NCI-H510A treated with DMSO at 0.1 percent for 48 hours (cell line): ENCODE results near the gene SLC39A11.
"Not testable (repeated sequence)": the region's sequence is repeated elsewhere in the genome, so short reads cannot be mapped to it uniquely, and the experiment has no call there.

Source experiments
- DNase-seq: peaks from one replicate; lab custom pipeline; 2025; lab: John Stamatoyannopoulos, UW

SLC39A11 gene

GRCh38 chr17:72947475-72947874, 145.0 kb downstream of the SLC39A11 start:
- no peak for DNase-seq

DNA sequence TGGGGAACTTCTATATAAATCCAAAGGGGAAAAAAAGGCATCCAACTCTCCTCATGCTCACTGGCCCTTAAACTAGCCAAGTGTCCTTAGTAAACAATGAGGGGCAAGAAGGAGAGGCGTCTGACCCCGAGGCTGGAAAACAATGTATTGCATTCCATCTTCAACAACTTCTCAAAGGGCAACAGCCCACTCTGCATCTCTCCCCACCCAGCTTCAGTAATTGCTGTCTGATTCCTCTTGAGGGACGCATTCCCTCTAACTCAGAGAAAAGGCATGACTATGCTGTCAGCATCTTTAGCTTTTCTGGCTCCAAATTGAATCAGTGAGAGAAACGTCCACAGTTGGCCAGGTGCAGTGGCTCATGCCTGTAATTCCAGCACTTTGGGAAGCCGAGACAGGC, 145.8 kb downstream of the SLC39A11 start:
- no peak for DNase-seq

- no peak for DNase-seq
Observed at GRCh38 chr17:72946156-72946555, 146.3 kb downstream of the SLC39A11 start.

DNA sequence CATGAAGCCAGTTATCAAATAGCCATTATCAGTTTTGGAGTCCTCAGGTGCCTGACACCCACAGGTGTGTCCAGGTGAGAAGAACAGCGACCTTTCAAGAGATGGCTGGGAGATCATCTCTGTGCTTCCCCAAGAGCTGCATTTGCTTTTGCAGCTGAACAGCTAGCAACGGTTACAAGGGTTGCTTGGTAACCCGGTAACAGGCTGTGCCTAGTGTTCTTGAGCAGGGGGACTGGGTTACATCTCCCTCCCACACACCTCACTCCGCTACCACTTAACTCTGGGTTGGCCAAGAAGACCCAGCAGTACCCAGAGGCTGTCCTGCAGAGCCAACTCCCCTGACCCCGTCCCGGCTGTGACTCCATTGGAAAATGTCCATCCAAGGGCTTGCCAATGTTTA, 147.0 kb downstream of the SLC39A11 start:
- no peak for DNase-seq

DNA sequence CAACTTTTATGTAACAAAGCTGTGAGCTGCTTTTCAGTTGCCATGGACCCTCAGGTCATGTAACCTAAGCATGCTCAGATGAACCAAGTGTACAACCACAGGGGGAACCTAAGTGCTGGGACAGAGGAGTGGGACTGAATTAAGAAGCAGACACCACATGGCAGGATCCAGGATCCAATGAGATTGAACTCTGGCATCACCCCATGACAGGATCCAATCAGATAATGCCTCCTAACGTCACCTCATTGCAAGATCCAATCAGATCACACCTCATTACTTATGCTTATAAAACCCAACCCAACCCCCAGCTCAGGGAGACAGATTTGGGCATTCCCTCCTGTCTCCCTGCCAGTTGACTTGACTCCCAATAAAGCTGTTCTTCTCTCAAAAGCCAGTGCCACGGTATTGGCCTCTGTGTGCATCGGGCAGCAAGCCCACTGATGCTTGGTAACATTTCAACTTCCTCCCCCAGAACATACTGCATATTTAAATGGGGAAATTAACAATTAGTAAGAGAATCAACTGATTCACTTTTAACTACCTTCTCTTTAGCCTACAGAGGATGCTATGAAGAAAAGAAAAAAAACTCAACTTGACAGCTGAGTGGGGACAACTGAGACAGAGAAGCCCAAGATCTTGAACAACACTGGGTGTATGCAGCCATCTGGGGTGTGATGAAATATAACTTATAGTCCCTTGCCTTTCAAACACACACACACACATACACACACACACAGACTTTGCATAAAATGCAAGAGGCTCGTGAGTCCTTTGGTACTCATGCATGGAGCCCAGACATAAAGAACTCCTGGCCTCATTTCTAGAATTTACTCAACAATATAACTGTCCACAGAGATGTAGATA, 148.4 kb downstream of the SLC39A11 start:
- DNase-seq: no peak

GRCh38 chr17:72942579-72942978, 149.9 kb downstream of the SLC39A11 start:
- DNase-seq: no peak

- no peak for DNase-seq
Observed at GRCh38 chr17:72940496-72940895, 152.0 kb downstream of the SLC39A11 start.

GRCh38 chr17:72938482-72938881, 154.0 kb downstream of the SLC39A11 start:
- no peak for DNase-seq

DNA sequence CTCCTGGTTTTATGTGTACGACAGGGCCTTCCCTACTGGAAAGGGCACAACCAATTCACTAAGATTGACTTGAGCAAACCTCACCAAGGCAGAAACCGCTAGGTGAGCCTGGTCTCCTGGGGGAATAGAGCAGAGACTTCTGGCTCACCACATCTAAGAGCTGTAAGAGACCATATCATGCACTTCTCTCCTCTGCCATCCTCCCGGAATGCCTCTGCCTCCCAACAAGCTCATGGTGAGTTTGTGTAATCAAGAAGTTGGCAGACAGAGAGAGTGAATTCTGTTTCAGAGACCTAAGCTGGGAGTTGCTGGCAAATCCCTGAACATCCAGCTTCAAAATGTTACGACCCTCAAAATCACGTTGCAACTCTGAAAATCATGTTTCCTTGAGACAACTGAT, 154.8 kb downstream of the SLC39A11 start:
- DNase-seq: no peak

DNA sequence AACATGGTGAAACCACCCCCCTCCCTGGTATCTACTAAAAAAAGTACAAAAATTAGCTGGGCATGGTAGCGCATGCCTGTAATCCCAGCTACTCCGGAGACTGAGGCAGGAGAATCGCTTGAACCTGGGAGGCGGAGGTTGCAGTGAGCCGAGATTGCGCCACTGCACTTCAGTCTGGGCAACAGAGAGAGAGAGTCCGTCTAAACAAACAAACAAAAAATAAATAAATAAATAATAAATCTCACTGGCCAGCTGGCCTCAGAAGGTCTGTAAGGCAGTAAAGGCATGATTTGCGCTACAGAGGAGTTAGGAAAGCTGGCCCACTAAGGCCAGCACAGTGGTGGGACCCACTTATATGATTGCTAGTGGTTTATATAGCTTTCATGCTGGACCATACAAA, 155.2 kb downstream of the SLC39A11 start:
- DNase-seq: not testable (repeated sequence)

DNA sequence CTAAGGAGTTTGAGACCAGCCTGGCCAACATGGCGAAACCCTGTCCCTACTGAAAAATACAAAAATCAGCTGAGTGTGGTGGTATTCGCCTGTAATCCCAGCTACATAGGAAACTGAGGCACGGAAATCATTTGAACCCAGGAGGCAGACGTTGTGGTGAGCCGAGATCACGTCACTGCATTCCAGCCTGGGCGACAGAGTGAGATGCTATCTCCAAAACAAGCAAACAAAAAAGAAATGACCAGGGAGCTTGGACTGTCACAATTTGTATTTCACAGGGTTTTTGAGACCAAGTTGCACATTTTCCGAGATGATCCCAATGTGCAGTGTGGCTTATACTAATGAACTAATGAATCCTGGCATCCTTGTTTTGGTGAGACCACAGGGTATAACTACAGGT, 156.5 kb downstream of the SLC39A11 start:
- no peak for DNase-seq

DNA sequence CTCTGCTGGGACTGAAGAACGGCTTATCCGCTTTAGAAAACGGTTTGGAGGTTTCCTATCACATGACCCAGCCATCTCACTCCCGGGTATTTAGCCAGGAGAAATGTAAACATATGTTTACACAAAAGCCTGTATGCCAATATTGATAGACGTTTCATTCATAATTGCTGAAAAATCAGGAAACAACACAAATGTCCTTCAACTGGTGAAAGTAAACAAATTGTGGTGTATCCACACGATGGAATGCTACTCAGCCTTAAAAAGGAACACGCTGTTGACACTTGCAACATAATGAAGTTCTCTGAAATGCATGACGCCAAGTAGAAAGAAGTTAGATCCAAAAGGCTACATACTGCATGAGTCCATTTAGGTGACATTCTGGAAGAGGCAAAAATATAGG, 157.6 kb downstream of the SLC39A11 start:
- no peak for DNase-seq

GRCh38 chr17:72931635-72932034, 160.9 kb downstream of the SLC39A11 start:
- DNase-seq: no peak

DNA sequence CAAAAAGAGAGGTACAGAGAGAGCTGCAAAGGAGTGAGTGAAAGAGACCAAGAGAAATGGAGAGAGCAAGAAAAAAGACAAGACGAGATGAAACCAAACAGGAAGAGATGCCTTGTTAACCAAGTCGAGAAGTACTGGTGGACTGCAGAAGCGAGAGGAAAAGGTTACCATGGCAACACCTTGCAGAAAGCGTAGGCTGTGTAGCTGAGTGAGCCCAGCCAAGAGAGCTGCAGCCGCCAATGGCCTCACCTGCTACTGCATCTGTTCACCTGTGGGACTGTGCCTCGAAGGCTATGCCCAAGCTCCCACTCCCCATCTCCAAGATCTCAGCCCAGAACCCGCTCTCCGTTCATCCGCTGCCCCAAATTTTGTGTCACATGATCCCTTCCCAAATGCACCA, 161.3 kb downstream of the SLC39A11 start:
- no peak for DNase-seq

GRCh38 chr17:72930031-72930430, 162.5 kb downstream of the SLC39A11 start:
- no peak for DNase-seq

DNA sequence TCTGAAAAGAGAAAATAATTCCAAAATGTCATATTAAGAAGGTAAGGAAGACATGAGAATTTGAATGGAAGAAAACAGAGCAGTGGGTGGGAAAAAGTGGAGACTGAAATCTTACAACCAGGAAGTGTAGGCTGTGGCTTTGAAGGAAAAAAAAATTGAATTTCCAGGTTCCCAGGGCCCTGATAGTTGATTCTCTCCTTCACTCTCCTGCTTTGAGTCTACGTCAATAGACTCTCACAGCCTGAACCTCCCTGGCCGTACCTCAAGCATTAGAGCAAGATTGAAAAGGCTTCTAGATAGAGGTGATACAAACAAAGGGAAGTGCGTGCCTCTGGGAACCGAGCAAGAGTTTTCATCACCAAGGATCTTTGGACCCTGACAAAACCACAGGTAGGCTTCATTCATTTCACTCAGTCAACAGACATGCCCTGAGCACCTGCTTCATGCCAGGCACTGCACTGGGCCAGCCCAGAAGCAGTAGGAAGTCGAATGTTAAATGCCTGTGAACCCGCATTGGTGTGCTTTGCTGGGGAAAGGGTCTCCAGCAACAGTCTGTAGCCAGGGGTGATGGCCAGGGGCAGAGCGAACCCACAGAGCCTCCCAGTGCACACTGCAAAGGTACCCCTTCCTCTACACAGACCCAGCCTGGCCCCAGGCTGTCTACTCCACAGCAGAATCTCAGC, 163.9 kb downstream of the SLC39A11 start:
- no peak for DNase-seq

DNA sequence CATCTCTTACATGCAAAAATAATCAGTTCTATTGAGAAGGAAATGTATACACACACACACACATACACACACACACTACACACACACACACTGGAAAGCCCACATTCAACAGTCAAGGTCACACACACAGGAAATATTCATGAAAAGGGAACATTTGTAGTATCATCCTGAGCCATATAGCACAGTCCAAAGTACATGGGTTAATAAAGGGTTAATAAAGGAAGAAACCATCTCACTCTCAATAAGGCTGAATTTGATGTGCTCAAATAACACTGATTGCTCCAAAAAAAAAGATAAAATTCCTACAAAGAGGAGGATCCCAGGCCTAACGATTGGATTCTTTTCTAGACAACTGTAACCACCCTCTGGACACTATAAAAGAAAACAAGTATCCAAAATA, 164.7 kb downstream of the SLC39A11 start:
- DNase-seq: no peak

- no peak for DNase-seq
Observed at GRCh38 chr17:72927146-72927545, 165.3 kb downstream of the SLC39A11 start.

GRCh38 chr17:72926171-72926570, 166.3 kb downstream of the SLC39A11 start:
- DNase-seq: no peak

DNA sequence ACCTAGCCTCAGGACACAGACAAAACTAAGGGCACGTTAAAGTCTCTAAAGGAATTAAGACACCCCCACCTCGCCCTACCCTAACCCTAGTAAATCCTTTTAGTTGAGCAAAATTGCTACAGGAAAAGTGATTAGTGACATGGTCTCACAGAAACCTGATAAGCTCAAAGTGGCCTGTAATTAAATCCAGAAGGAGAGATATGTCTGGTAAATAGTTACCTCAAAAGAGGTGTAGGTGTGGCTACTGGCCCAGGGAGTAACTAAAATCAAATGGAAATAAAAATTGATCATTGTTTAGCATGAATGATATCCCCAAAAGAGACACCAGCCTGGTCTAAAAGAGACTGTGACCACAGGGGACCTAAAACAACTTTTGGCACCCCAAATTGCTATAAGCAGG, 168.3 kb downstream of the SLC39A11 start:
- no peak for DNase-seq

DNA sequence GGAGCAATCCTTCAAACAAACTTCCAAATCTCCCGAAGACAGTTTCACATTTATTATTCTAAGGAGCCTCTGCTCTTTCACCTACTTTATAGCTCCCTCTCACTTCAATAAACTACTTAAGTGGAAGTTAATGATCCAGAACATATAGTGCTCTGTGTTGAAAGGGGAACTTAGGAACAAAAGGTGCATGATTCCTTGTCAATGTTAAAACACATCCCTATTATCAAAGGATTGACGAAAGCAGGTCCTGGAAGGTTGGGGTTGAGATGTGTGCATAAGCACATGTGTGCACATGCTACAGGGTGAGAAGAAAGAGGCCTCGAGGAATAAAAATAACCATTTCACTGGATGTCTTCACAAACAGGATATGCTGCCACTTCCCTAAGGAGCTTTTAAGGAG, 170.3 kb downstream of the SLC39A11 start:
- DNase-seq: peak; percentile 35

DNA sequence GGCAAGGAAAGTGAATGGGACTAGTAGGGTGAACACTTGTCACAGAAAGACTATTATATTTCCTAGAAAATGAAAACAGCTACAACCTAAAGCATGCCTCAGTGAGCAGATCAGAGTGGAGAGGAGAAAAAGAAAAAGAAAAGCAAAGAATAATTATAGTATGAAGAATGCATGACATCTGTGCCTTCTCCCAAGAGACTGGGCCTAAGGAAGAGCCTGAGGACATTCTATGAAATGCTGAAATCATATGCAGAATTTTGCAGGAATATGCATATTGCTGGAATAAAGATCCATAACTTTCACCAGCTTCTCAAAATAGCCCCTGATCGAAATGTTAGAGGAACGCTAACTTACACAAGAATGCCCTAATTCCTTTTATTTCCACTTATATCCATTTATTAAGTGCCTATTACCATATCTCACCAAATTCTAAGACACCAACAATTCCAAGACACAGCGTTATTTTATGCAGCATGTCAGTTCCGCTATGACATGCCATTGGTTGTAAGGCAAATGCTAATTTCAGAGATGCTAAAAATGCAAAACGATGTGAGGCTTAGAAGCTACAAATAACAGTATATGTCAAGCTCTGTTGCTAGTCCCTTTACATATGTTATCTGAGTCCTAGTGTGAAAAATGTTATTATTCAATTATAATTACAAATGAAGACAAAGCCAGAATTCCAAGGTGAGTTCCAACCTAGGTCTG, 171.0 kb downstream of the SLC39A11 start:
- DNase-seq: no peak

DNA sequence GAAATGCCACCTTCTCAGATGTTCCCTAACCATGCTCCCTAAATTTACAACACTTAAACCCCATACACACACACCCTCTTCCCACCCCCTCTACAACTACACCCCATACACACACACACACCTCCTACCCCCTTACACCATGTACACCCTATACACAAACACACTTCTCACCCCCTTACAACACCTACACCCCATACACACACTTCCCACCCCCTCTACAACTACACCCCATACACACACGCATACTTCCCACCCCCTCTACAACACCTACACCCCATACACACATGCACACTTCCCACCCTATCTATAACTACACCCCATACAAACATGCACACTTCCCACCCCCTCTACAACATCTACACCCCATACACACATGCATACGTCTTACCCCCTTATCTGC, 172.0 kb downstream of the SLC39A11 start:
- no peak for DNase-seq
